Measurements from ENCODE around the gene TRIM27.
"Not testable (repeated sequence)": the region's sequence is repeated elsewhere in the genome, so short reads cannot be mapped to it uniquely, and the experiment has no call there.

The TRIM27 gene

GRCh38 chr6:28943223-28943556 is 19.4 kb upstream of the TRIM27 start:
- no peak for DNase-seq (ENCODE audit: low spot score)

DNA sequence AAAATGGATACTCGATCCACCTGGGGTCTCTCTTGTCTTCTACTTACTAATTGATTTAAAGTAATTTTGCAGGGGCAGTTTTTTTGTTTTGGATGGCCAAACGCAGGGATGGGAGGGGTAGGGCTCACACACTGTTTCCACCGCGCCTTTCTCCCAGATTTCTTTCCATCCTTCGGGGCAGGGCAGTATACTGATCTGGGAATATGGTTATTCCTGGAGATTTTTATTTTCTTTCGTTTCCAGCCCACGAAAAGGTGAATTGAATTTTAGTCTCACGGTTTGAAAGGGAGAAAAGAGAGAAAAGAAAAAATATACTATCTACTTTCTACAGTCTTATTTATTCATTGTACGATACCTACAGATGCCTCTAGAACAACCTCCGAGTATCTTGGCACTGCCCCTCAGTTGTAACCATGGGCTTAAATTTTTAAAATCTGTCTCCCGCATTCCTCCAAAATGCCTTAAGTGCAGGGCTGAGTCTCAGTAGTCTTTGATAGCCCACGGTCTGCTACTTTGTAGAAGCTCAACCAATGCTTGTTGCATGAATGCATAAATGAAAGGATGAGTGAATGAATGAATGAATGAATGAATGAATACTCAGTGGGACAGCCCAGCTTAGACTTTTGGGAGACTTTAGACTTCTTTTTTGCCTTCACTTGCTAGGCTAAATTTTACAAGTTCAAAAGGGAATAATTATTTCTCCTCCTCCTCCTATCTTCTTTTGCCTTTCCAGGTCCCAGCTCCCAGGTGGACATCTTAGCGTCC is 18.1 kb upstream of the TRIM27 start:
- DNase-seq (ENCODE audit: low spot score): no peak

DNA sequence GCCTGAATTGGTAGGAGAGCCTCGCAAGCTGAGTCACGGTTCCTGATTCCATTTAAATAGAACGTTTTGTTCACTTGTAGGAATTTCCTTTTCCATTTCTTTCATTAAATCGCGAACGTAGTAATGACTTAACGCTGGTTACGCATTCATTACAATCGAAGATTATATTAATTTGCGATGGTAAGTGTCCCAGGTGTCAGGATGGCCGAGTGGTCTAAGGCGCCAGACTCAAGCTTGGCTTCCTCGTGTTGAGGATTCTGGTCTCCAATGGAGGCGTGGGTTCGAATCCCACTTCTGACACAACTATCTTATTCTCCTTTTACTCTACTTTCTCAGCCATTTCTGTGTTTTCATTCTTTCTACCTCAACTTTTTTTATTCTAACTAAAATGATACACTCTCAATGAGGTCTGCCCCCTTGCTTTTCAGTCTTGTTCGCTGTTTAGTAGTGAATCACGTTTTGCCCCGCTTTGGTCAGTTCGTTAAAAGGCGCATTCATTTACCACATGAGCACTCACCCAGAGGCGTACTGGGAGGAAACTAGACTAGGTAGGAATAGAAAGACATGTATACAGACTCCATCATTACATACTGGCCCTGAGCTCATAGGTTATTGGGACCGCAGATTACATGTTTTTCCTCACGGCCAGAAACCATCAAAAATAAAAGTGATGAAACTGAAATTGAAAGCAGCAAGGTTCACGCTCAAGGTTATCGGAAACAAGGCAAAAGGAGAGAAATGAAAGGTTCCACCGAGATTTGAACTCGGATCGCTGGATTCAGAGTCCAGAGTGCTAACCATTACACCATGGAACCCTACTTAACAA is 17.3 kb upstream of the TRIM27 start:
- DNase-seq (ENCODE audit: low spot score): peak; percentile 89

GRCh38 chr6:28940294-28940857 is 16.6 kb upstream of the TRIM27 start:
- DNase-seq (ENCODE audit: low spot score): peak; percentile 59

DNA sequence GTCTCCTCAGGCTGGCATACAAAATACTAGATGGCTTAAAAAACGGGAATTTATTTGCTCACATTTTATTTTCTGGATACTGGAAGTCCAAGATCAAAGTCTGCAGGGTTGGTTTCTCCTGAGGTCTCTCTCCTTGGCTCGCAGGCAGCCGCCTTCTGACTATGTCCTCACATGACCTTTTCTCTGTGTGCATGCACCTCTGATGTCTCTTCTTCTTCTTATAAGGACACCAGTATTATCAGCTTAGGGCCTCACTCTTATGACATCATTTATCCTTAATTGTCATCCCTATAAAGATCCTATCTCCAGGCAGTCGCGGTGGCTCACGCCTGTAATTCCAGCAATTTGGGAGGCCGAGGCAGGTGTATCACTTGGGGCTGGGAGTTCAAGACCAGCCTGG is 9.3 kb upstream of the TRIM27 start:
- DNase-seq (ENCODE audit: low spot score): no peak

GRCh38 chr6:28929887-28930620 is 6.3 kb upstream of the TRIM27 start:
- DNase-seq (ENCODE audit: low spot score): no peak

DNA sequence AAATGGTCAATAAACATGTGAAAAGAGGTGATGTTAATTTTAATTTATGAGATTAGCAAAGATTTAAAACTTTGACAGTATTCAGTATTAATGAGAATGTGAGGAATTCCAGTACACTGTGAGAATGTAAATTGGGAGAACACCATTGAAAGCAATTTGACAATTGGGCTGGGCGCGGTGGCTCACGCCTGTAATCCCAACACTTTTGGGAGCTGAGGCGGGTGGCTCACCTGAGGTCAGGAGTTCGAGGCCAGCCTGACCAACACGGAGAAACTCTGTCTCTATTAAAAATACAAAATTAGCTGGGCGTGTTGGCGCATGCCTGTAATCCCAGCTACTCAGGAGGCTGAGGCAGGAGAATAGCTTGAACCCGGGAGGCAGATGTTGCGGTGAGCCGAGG is 5.6 kb upstream of the TRIM27 start:
- not testable (repeated sequence) for DNase-seq (ENCODE audit: low spot score)

DNA sequence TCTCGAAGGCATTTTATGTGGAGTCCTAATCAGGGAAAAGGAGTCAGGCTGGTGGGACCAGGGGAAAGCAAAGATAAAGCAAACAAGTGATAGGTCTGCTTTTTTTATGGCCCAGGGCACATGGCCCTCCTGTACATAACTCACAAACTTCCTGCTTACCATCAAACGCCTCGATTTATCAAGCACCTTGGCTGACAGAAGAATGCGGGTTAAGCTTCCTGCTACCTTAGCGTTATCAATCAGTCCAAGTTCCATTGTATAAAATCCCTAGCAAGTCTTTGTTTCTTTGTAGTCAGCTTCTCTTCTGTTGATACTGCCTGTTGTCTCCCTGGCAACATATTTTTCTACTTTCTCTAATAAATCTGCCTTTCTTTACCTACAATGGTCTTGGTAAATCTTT is 4.1 kb upstream of the TRIM27 start:
- DNase-seq (ENCODE audit: low spot score): no peak

- peak; percentile 55 for DNase-seq (ENCODE audit: low spot score)
Measured at GRCh38 chr6:28922821-28923317, 916 bp downstream of the TRIM27 start.

DNA sequence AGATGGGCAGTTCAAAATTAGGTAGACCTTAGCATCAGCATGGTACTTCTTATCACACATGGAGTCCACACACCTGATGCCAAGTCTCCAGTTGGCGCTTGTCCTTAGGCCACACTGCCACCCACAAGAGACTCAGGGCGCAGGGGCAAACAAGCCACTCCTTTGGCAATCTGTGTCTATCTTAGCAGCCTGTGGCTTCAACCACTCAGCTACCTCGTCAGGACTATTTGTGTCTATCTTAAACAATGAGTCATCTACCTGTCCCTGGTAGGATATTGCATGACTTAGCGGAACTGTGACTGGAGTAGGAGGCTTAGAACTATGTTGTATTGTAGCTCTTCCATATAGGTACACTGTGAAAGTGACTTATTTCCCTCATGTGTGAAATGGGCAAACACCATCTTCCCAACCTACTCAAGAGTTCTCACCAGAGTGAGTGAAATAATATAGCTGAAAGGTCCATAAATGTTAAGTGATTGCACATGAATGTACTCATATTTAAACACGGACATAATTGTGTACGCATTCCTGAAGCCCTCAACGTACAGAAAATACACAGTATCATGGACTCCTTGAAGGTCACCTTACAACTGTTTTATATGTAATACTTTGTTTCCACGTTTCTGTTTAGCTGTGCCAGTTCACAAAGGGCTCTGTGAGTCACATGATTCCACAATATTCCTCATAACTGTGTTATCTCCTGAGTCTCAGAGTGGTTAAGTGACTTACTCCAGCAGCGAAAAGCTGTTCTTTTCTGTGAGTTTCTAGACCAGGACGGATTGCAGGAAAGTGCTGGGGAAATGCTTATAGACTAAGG is 1.6 kb downstream of the TRIM27 start:
- DNase-seq (ENCODE audit: low spot score): peak; percentile 48

GRCh38 chr6:28920281-28920680 is 3.5 kb downstream of the TRIM27 start:
- no peak for DNase-seq (ENCODE audit: low spot score)

GRCh38 chr6:28914941-28915340 is 8.8 kb downstream of the TRIM27 start:
- DNase-seq (ENCODE audit: low spot score): no peak

GRCh38 chr6:28910901-28911690 is 12.7 kb downstream of the TRIM27 start:
- DNase-seq (ENCODE audit: low spot score): no peak

DNA sequence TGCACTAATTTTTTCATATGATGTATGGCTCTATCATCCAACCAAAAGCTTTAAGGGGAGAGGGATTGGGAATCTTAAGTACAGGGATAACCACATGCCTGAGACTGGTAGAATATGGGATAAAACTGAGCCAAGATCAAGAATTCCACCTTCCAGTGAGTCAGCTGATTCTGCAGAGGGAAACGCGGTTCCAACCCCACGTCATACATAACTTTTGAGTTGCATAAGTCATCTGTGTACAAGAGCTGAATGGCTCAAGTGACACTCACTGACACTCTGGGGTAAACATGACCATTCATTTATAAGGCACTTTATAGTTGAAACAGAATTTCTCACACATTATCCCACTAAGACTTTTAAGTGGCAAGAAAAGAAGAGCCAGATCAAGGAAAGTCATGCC is 16.4 kb downstream of the TRIM27 start:
- DNase-seq (ENCODE audit: low spot score): no peak

- no peak for DNase-seq (ENCODE audit: low spot score)
Measured at GRCh38 chr6:28906669-28907068, 17.1 kb downstream of the TRIM27 start.

DNA sequence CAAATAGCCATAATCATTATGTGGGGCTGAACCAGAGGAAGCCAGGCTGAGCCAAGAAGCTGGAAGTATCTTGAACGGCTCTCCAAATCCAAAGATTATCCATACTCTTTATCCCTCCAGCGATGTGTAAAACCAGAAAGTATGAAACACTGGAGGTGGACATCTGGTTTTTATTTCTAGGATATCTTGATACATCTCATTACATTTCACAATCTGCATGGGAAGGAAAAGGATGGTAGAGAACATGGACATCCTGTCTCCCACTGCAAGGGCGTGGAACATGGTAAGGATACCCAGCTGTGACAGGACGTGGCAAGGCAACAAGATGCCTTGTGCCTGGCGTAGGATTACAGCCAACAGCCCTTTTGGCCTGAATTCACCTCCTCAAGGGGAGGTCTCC is 20.1 kb downstream of the TRIM27 start:
- no peak for DNase-seq (ENCODE audit: low spot score)

DNA sequence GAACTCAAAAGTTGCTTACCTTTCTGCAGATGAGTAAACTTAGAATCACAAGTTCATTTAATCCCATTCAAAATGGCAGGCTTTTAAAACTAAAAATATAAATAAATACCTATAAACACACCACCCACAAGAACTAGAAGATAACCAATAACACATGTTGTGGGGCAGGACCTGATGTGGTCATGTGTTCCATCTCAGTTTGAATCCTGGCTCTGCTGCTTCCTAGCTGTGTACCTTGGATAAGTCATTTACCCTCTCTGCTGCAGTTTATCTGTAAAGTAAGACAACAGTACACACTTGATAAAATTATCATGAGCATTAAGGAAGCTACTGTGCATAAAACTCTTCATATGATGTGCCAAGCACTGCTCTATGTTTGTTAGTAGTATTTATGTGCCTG is 22.0 kb downstream of the TRIM27 start:
- no peak for DNase-seq (ENCODE audit: low spot score)

DNA sequence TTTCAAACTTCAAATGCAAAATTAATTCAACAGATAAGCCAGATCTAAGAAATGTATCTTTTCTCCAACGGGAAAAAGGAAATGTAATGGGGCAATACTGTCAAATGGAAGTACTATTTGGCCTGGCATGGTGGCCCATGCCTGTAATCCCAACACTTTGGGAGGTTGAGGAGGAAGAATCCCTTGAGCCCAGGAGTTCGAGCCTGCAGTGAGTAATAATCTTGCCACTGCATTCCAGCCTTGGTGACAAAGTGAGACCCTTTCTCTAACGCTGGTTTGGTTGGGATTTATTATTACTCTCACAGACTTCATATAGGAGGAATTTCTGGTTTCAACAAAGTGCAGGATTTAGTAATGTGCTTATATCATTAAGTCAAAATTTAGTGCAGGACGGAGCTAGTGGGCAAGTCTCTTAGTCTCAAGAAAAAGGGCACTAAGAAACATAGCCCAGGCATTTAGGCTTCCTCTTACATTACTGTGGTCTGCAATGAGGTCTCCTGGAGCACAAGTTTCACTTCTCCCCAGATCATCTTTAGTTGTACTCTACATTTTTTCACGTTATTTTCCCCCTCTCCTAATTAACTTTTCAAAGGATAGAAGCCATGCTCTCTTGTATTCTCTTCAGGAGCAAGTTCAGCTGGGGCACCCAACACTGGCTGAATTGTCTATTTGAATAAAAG is 23.1 kb downstream of the TRIM27 start:
- DNase-seq (ENCODE audit: low spot score): no peak

- DNase-seq (ENCODE audit: low spot score): no peak
Measured at GRCh38 chr6:28898710-28898965, 25.1 kb downstream of the TRIM27 start.

DNA sequence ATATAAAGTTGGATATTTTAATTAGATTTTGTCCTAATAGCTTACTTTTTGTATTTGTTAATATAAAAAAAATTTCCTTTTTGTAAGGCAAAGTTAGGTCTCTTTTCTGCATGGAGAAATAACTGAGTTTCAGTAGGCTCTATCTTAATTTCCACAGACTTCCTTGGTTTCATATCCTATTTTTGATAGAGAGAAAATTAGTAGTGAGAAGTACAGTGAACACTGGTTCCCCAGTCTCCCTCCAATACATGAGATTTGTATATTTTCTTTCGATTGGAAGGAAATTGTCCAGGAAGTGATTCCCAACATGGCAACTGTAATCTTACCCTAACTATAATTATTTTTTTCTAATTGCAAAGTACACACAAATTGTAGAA is 26.4 kb downstream of the TRIM27 start:
- no peak for DNase-seq (ENCODE audit: low spot score)
